ENCODE results near the gene MYO7A.

Gene MYO7A

GRCh38 chr11:77212314-77213007 is 84.4 kb downstream of the MYO7A start:
- H3K27me3 ChIP-seq (ENCODE audit: control insufficient read depth in 2 of 2, insufficient read depth in 2 of 2, low read length in 2 of 2) = no peaks in the 10 kb centered on the region

GRCh38 chr11:77213029-77213579 is 85.1 kb downstream of the MYO7A start:
- no peaks in the 10 kb centered on the region for H3K4me1 ChIP-seq (ENCODE audit: control insufficient read depth in 2 of 2, insufficient read depth in 2 of 2, low read length in 2 of 2)
- no peak overlapping the region for H3K9ac ChIP-seq (ENCODE audit: low read depth in 1 of 2, low read length in 2 of 2)
- no peaks in the 10 kb centered on the region for H3K9me3 ChIP-seq (ENCODE audit: control insufficient read depth in 2 of 2, low read length in 2 of 2)
- no peaks in the 10 kb centered on the region for H3K27me3 ChIP-seq (ENCODE audit: control insufficient read depth in 2 of 2, insufficient read depth in 2 of 2, low read length in 2 of 2)
- H3K36me3 ChIP-seq (ENCODE audit: control insufficient read depth in 2 of 2, insufficient read depth in 2 of 2, low read length in 2 of 2) = no peaks in the 10 kb centered on the region
- no peak overlapping the region for H3K4me3 ChIP-seq (ENCODE audit: low read length in 2 of 2)
- H3K27ac ChIP-seq (ENCODE audit: low read depth in 2 of 2, low read length in 2 of 2) = no peak overlapping the region

More at GRCh38 chr11:77212314-77213007, 84.4 kb downstream of the MYO7A start:
- Histone ChIP-seq H3K4me3 (ENCODE audit: low read length in 2 of 2) (no peak overlapping the region), H3K4me1 (ENCODE audit: control insufficient read depth in 2 of 2, insufficient read depth in 2 of 2, low read length in 2 of 2) (no peaks in the 10 kb centered on the region), H3K9me3 (ENCODE audit: control insufficient read depth in 2 of 2, low read length in 2 of 2) (no peaks in the 10 kb centered on the region), H3K36me3 (ENCODE audit: control insufficient read depth in 2 of 2, insufficient read depth in 2 of 2, low read length in 2 of 2) (no peaks in the 10 kb centered on the region), H3K9ac (ENCODE audit: low read depth in 1 of 2, low read length in 2 of 2) (no peak overlapping the region), H3K27ac (ENCODE audit: low read depth in 2 of 2, low read length in 2 of 2) (no peak overlapping the region)

- Histone ChIP-seq H3K4me1 (ENCODE audit: control insufficient read depth in 2 of 2, insufficient read depth in 2 of 2, low read length in 2 of 2) (no peaks in the 10 kb centered on the region), H3K9me3 (ENCODE audit: control insufficient read depth in 2 of 2, low read length in 2 of 2) (no peaks in the 10 kb centered on the region), H3K4me3 (ENCODE audit: low read length in 2 of 2) (no peak overlapping the region), H3K36me3 (ENCODE audit: control insufficient read depth in 2 of 2, insufficient read depth in 2 of 2, low read length in 2 of 2) (no peaks in the 10 kb centered on the region), H3K9ac (ENCODE audit: low read depth in 1 of 2, low read length in 2 of 2) (no peak overlapping the region), H3K27me3 (ENCODE audit: control insufficient read depth in 2 of 2, insufficient read depth in 2 of 2, low read length in 2 of 2) (no peaks in the 10 kb centered on the region), H3K27ac (ENCODE audit: low read depth in 2 of 2, low read length in 2 of 2) (no peak overlapping the region)
These were observed 85.8 kb downstream of the MYO7A start for GRCh38 chr11:77213589-77214428.

GRCh38 chr11:77214557-77214956 is 86.5 kb downstream of the MYO7A start:
- no peaks in the 10 kb centered on the region for H3K4me1 ChIP-seq (ENCODE audit: control insufficient read depth in 2 of 2, insufficient read depth in 2 of 2, low read length in 2 of 2)
- H3K27me3 ChIP-seq (ENCODE audit: control insufficient read depth in 2 of 2, insufficient read depth in 2 of 2, low read length in 2 of 2) = no peaks in the 10 kb centered on the region
- H3K9ac ChIP-seq (ENCODE audit: low read depth in 1 of 2, low read length in 2 of 2) = no peak overlapping the region
- H3K27ac ChIP-seq (ENCODE audit: low read depth in 2 of 2, low read length in 2 of 2) = no peak overlapping the region
- no peaks in the 10 kb centered on the region for H3K36me3 ChIP-seq (ENCODE audit: control insufficient read depth in 2 of 2, insufficient read depth in 2 of 2, low read length in 2 of 2)
- H3K4me3 ChIP-seq (ENCODE audit: low read length in 2 of 2) = no peak overlapping the region
- H3K9me3 ChIP-seq (ENCODE audit: control insufficient read depth in 2 of 2, low read length in 2 of 2) = no peaks in the 10 kb centered on the region

GRCh38 chr11:77215106-77215505 is 87.1 kb downstream of the MYO7A start:
- H3K9ac ChIP-seq (ENCODE audit: low read depth in 1 of 2, low read length in 2 of 2) = no peak overlapping the region

GRCh38 chr11:77217156-77217555 is 89.1 kb downstream of the MYO7A start:
- Histone ChIP-seq H3K4me3 (ENCODE audit: low read length in 2 of 2) (no peak overlapping the region), H3K27ac (ENCODE audit: low read depth in 2 of 2, low read length in 2 of 2) (no peak overlapping the region), H3K9ac (ENCODE audit: low read depth in 1 of 2, low read length in 2 of 2) (no peak overlapping the region), H3K36me3 (ENCODE audit: control insufficient read depth in 2 of 2, insufficient read depth in 2 of 2, low read length in 2 of 2) (no peaks in the 10 kb centered on the region), H3K27me3 (ENCODE audit: control insufficient read depth in 2 of 2, insufficient read depth in 2 of 2, low read length in 2 of 2) (no peaks in the 10 kb centered on the region), H3K4me1 (ENCODE audit: control insufficient read depth in 2 of 2, insufficient read depth in 2 of 2, low read length in 2 of 2) (no peaks in the 10 kb centered on the region), H3K9me3 (ENCODE audit: control insufficient read depth in 2 of 2, low read length in 2 of 2) (no peaks in the 10 kb centered on the region)

More at GRCh38 chr11:77215106-77215505, 87.1 kb downstream of the MYO7A start:
- Histone ChIP-seq H3K9me3 (ENCODE audit: control insufficient read depth in 2 of 2, low read length in 2 of 2) (no peaks in the 10 kb centered on the region), H3K4me3 (ENCODE audit: low read length in 2 of 2) (no peak overlapping the region), H3K27me3 (ENCODE audit: control insufficient read depth in 2 of 2, insufficient read depth in 2 of 2, low read length in 2 of 2) (no peaks in the 10 kb centered on the region), H3K4me1 (ENCODE audit: control insufficient read depth in 2 of 2, insufficient read depth in 2 of 2, low read length in 2 of 2) (no peaks in the 10 kb centered on the region), H3K27ac (ENCODE audit: low read depth in 2 of 2, low read length in 2 of 2) (no peak overlapping the region), H3K36me3 (ENCODE audit: control insufficient read depth in 2 of 2, insufficient read depth in 2 of 2, low read length in 2 of 2) (no peaks in the 10 kb centered on the region)

- H3K27ac ChIP-seq (ENCODE audit: low read depth in 2 of 2, low read length in 2 of 2) = no peak overlapping the region
- no peak overlapping the region for H3K9ac ChIP-seq (ENCODE audit: low read depth in 1 of 2, low read length in 2 of 2)
- no peaks in the 10 kb centered on the region for H3K27me3 ChIP-seq (ENCODE audit: control insufficient read depth in 2 of 2, insufficient read depth in 2 of 2, low read length in 2 of 2)
- H3K4me1 ChIP-seq (ENCODE audit: control insufficient read depth in 2 of 2, insufficient read depth in 2 of 2, low read length in 2 of 2) = no peaks in the 10 kb centered on the region
- no peaks in the 10 kb centered on the region for H3K36me3 ChIP-seq (ENCODE audit: control insufficient read depth in 2 of 2, insufficient read depth in 2 of 2, low read length in 2 of 2)
- H3K9me3 ChIP-seq (ENCODE audit: control insufficient read depth in 2 of 2, low read length in 2 of 2) = no peaks in the 10 kb centered on the region
- H3K4me3 ChIP-seq (ENCODE audit: low read length in 2 of 2) = no peak overlapping the region
These were observed 95.8 kb downstream of the MYO7A start for GRCh38 chr11:77223797-77224196.

- no peaks in the 10 kb centered on the region for H3K36me3 ChIP-seq (ENCODE audit: control insufficient read depth in 2 of 2, insufficient read depth in 2 of 2, low read length in 2 of 2)
- no peak overlapping the region for H3K4me3 ChIP-seq (ENCODE audit: low read length in 2 of 2)
- H3K9ac ChIP-seq (ENCODE audit: low read depth in 1 of 2, low read length in 2 of 2) = no peak overlapping the region
- no peaks in the 10 kb centered on the region for H3K4me1 ChIP-seq (ENCODE audit: control insufficient read depth in 2 of 2, insufficient read depth in 2 of 2, low read length in 2 of 2)
- H3K27me3 ChIP-seq (ENCODE audit: control insufficient read depth in 2 of 2, insufficient read depth in 2 of 2, low read length in 2 of 2) = no peaks in the 10 kb centered on the region
- H3K27ac ChIP-seq (ENCODE audit: low read depth in 2 of 2, low read length in 2 of 2) = no peak overlapping the region
- no peaks in the 10 kb centered on the region for H3K9me3 ChIP-seq (ENCODE audit: control insufficient read depth in 2 of 2, low read length in 2 of 2)
These were observed 103.0 kb downstream of the MYO7A start for GRCh38 chr11:77230878-77231605.

- Histone ChIP-seq H3K4me3 (ENCODE audit: low read length in 2 of 2) (no peak overlapping the region), H3K27me3 (ENCODE audit: control insufficient read depth in 2 of 2, insufficient read depth in 2 of 2, low read length in 2 of 2) (no peaks in the 10 kb centered on the region), H3K36me3 (ENCODE audit: control insufficient read depth in 2 of 2, insufficient read depth in 2 of 2, low read length in 2 of 2) (no peaks in the 10 kb centered on the region), H3K27ac (ENCODE audit: low read depth in 2 of 2, low read length in 2 of 2) (no peak overlapping the region), H3K4me1 (ENCODE audit: control insufficient read depth in 2 of 2, insufficient read depth in 2 of 2, low read length in 2 of 2) (no peaks in the 10 kb centered on the region), H3K9ac (ENCODE audit: low read depth in 1 of 2, low read length in 2 of 2) (no peak overlapping the region), H3K9me3 (ENCODE audit: control insufficient read depth in 2 of 2, low read length in 2 of 2) (no peaks in the 10 kb centered on the region)
These were observed 103.8 kb downstream of the MYO7A start for GRCh38 chr11:77231800-77232199.

GRCh38 chr11:77232242-77232641 is 104.2 kb downstream of the MYO7A start:
- Histone ChIP-seq H3K4me3 (ENCODE audit: low read length in 2 of 2) (no peak overlapping the region), H3K9ac (ENCODE audit: low read depth in 1 of 2, low read length in 2 of 2) (no peak overlapping the region), H3K27ac (ENCODE audit: low read depth in 2 of 2, low read length in 2 of 2) (no peak overlapping the region), H3K4me1 (ENCODE audit: control insufficient read depth in 2 of 2, insufficient read depth in 2 of 2, low read length in 2 of 2) (no peaks in the 10 kb centered on the region), H3K27me3 (ENCODE audit: control insufficient read depth in 2 of 2, insufficient read depth in 2 of 2, low read length in 2 of 2) (no peaks in the 10 kb centered on the region), H3K36me3 (ENCODE audit: control insufficient read depth in 2 of 2, insufficient read depth in 2 of 2, low read length in 2 of 2) (no peaks in the 10 kb centered on the region), H3K9me3 (ENCODE audit: control insufficient read depth in 2 of 2, low read length in 2 of 2) (no peaks in the 10 kb centered on the region)
